Fibroblast of villous mesenchyme (primary cell): Measurements from ENCODE around the gene UGT1A8. TPM values are rescaled to one million over a fixed set of nuclear protein-coding genes. Genes with fewer than 3 reads are reported as not detected.

Experiments
- DNase-seq: peaks from one replicate; pipeline ENCODE4 v3.0.0-alpha.2; 2010; ENCODE audit warnings: low read depth
- H3K4me3 ChIP-seq: 2 replicates; pipeline ENCODE4 v1.5.1; 2011; ENCODE audit warnings: low read depth, mild to moderate bottlenecking, low read length
- CTCF ChIP-seq: IDR thresholded peaks from 2 replicates; pipeline ENCODE4 v1.5.1; 2012; ENCODE audit warnings: low read depth, mild to moderate bottlenecking, low read length; ENCODE audit not compliant: insufficient read depth
- total RNA-seq: library from RNA; depleted of rRNA; stranded (reverse); fragments of >200 nt; gene quantifications from 2 replicates; pipeline ENCODE4 v1.2.3, GENCODE V29; 2012

Gene UGT1A8
- total RNA-seq, 1 donor, result under 0.01 TPM

- TF ChIP-seq CTCF, result no peak
Observed at GRCh38 chr2:233799087-233799665, 181.7 kb downstream of the UGT1A8 start.

GRCh38 chr2:233799716-233800115 lies 182.3 kb downstream of the UGT1A8 start:
- no peak for DNase-seq
- no peak overlapping the region for H3K4me3 ChIP-seq
- TF ChIP-seq CTCF, result no peak

More at GRCh38 chr2:233799087-233799665, 181.7 kb downstream of the UGT1A8 start:
- DNase-seq, result no peak
- H3K4me3 ChIP-seq, result no peak overlapping the region

- no peak for TF ChIP-seq CTCF
- no peak overlapping the region for H3K4me3 ChIP-seq
- DNase-seq, result no peak
Observed at GRCh38 chr2:233800208-233800607, 182.8 kb downstream of the UGT1A8 start.

- DNase-seq, result peak; percentile 15
- no peak overlapping the region for H3K4me3 ChIP-seq
- no peak for TF ChIP-seq CTCF
Observed at GRCh38 chr2:233801357-233802131, 184.1 kb downstream of the UGT1A8 start.

GRCh38 chr2:233802132-233802815 lies 184.8 kb downstream of the UGT1A8 start:
- H3K4me3 ChIP-seq, result no peak overlapping the region
- DNase-seq, result no peak
- TF ChIP-seq CTCF, result no peak

GRCh38 chr2:233803292-233803911 lies 186.0 kb downstream of the UGT1A8 start:
- no peak for TF ChIP-seq CTCF
- DNase-seq, result no peak
- no peak overlapping the region for H3K4me3 ChIP-seq
